Measurements from ENCODE around the gene THSD7A. TPM values are rescaled to one million over a fixed set of nuclear protein-coding genes. Genes with fewer than 3 reads are reported as not detected.

The THSD7A gene
- total and polyA plus RNA-seq, 2 of the 8 experiments (the other 6 are each of a cell fraction or from before 2014, with no cell fraction given) = 0.44 to 1.2 TPM

GRCh38 chr7:11505471-11505985, 326.5 kb downstream of the THSD7A start:
- no peak overlapping the region for H2BK15ac ChIP-seq (ENCODE audit: low read length)
- H4K8ac ChIP-seq (ENCODE audit: extremely low read depth, insufficient read depth, low read length) = no peak overlapping the region
- no peak overlapping the region for H3K9ac ChIP-seq (replicated peaks in 1 of 4; ENCODE audit: extremely low read depth in 1 of 4, low read depth in 3 of 4, low read length in 3 of 4)
- H3K4ac ChIP-seq (replicated peaks; ENCODE audit: insufficient read length, low read depth, low read length) = no peak overlapping the region
- no peaks in the 10 kb centered on the region for H3K79me1 ChIP-seq (ENCODE audit: low read depth, low read length)
- POLR2A ChIA-PET (ENCODE audit: partially characterized antibody) = no interaction called here
- TF ChIP-seq NRF1 (IDR thresholded peaks at IDR 0.05; ENCODE audit: low read depth, low read length) (no peak), SP4 (IDR thresholded peaks at IDR 0.05; ENCODE audit: low read length) (no peak), SRF (IDR thresholded peaks at IDR 0.05; ENCODE audit: low read depth, low read length) (no peak), KDM1A (IDR thresholded peaks at IDR 0.05; ENCODE audit: borderline replicate concordance, low read length) (no peak), JUND (IDR thresholded peaks at IDR 0.05; ENCODE audit: low read length) (no peak), CTBP2 (IDR thresholded peaks at IDR 0.05; ENCODE audit: borderline replicate concordance, insufficient read depth, insufficient read length, low read length) (no peak), MAX (IDR thresholded peaks at IDR 0.05) (no peak), RAD21 (IDR thresholded peaks at IDR 0.05 in 1 of 2, conservative IDR thresholded peaks at IDR 0.05 in 1 of 2; ENCODE audit: low read depth in 2 of 2, low read length in 2 of 2) (no peak), CBX5 (IDR thresholded peaks at IDR 0.05; ENCODE audit: low read depth, low read length) (no peak), EGR1 (IDR thresholded peaks at IDR 0.05; ENCODE audit: borderline replicate concordance, low read depth, low read length) (no peak), RBBP5 (IDR thresholded peaks at IDR 0.05; ENCODE audit: borderline replicate concordance, low read depth, low read length) (no peak), MAFK (IDR thresholded peaks at IDR 0.05; ENCODE audit: low read depth, low read length) (no peak)
- DNase-seq (ENCODE audit: low read depth in 1 of 2, low spot score in 2 of 2) (no peak), FAIRE-seq (no peak)
- no peak overlapping the region for H2BK12ac ChIP-seq (ENCODE audit: low read depth, low read length)
- no peaks in the 10 kb centered on the region for H3K23me2 ChIP-seq (ENCODE audit: low read depth, low read length)
- H2AFZ ChIP-seq (ENCODE audit: low read length) = no peak overlapping the region
- no peak overlapping the region for H3K56ac ChIP-seq (replicated peaks; ENCODE audit: insufficient read length, low read depth, low read length)
- no peak overlapping the region for H3K14ac ChIP-seq (ENCODE audit: insufficient read length)
- H3K36me3 ChIP-seq (ENCODE audit: control insufficient read depth in 2 of 4, insufficient read depth in 4 of 4, low read length in 3 of 4) = no peaks in the 10 kb centered on the region
- H3K27ac ChIP-seq (ENCODE audit: low read depth, low read length) = no peak overlapping the region
- H4K91ac ChIP-seq (replicated peaks; ENCODE audit: insufficient read length, low read length) = no peak overlapping the region
- peaks cover 0 to 3% of the 10 kb centered on the region in 2 experiments; a peak in 2 of 4 replicates for H3K9me3 ChIP-seq (ENCODE audit: insufficient read depth in 2 of 2, low read depth in 1 of 2, low read length in 1 of 2)
- H2BK5ac ChIP-seq (ENCODE audit: low read depth, low read length) = no peak overlapping the region
- WGBS, 2 experiments (ENCODE audit: extremely low coverage in 1 of 2, insufficient coverage in 1 of 2, insufficient read length in 1 of 2, insufficient replicate concordance in 2 of 2, low coverage in 1 of 2, low lambda C conversion rate in 2 of 2, missing lambda C conversion rate in 1 of 2) = 87% methylated on average over 3 of the region's 3 CpGs; no CpG with 5 or more reads in 1 of the 2 experiments
- H3K79me2 ChIP-seq (ENCODE audit: control insufficient read depth in 1 of 2, insufficient read depth in 2 of 2, low read length in 2 of 2) = no peaks in the 10 kb centered on the region
- no peak overlapping the region for H3K23ac ChIP-seq (ENCODE audit: insufficient read length)
- H3K18ac ChIP-seq (ENCODE audit: extremely low read depth, low read length) = no peak overlapping the region
- no peaks in the 10 kb centered on the region for H3K27me3 ChIP-seq (replicated peaks in 1 of 4; ENCODE audit: control insufficient read depth in 3 of 4, extremely low read depth in 1 of 4, insufficient read depth in 3 of 4, low read length in 3 of 4)
- CTCF ChIA-PET (ENCODE audit: partially characterized antibody) = no interaction called here
- no peak overlapping the region for H2BK20ac ChIP-seq (ENCODE audit: low read length)
- no peak overlapping the region for H2BK120ac ChIP-seq (replicated peaks; ENCODE audit: low read depth, low read length)
- no peak overlapping the region for H3K4me2 ChIP-seq (ENCODE audit: insufficient read depth in 1 of 2, low read depth in 2 of 2, low read length in 2 of 2)
- no peak overlapping the region for H3K4me3 ChIP-seq (ENCODE audit: extremely low read depth in 1 of 4, insufficient read depth in 2 of 4, low read depth in 3 of 4, low read length in 4 of 4)
- H3K4me1 ChIP-seq (replicated peaks in 1 of 4; ENCODE audit: control insufficient read depth in 3 of 4, insufficient read depth in 4 of 4, low read length in 3 of 4) = peaks cover 3 to 8% (median 5%) of the 10 kb centered on the region in 4 experiments; a peak in 6 of 7 replicates
- no peak overlapping the region for H2AK5ac ChIP-seq (ENCODE audit: low read depth, low read length)
- no peaks in the 10 kb centered on the region for H4K20me1 ChIP-seq (replicated peaks in 1 of 2; ENCODE audit: control insufficient read depth in 1 of 2, insufficient read depth in 2 of 2, low read length in 2 of 2)
- H4K5ac ChIP-seq (ENCODE audit: insufficient read length, low read depth, low read length) = no peak overlapping the region

Data from H1 (cell line).